HCT116 (cell line): ENCODE data around the gene MXRA8.

ENCODE experiments used
- ATF3 ChIP-seq: IDR thresholded peaks from 2 replicates; pipeline ENCODE4 v1.6.1; 2012
- CEBPB ChIP-seq: IDR thresholded peaks from 2 replicates; pipeline ENCODE4 v1.6.1; 2012; ENCODE audit warnings: low read depth
- CTCF ChIP-seq, 3 experiments: fragments of 200-600 bp in 1 of 3; sonication (generic) in 1 of 3; IDR thresholded peaks in 2 of 3; conservative IDR thresholded peaks in 1 of 3; 2 replicates each; pipeline ENCODE4 v1.5.1; 2012 to 2017; ENCODE audit warnings: low read depth in 2 of 3, low read length in 2 of 3, antibody characterized with exemption in 1 of 3, borderline replicate concordance in 1 of 3, control low read depth in 1 of 3, mild to moderate bottlenecking in 1 of 3, mixed read lengths in 1 of 3, mixed run types in 1 of 3, moderate library complexity in 1 of 3; ENCODE audit not compliant: insufficient read depth in 1 of 3
- EZH2 ChIP-seq: fragments of 200-600 bp; sonication (generic); IDR thresholded peaks from 2 replicates; pipeline ENCODE4 v1.6.1; 2017; ENCODE audit warnings: antibody characterized with exemption, mixed run types
- EZH2phosphoT487 ChIP-seq: fragments of 200-600 bp; IDR thresholded peaks from 2 replicates; pipeline ENCODE4 v1.6.1; 2018; ENCODE audit warnings: antibody characterized with exemption, borderline replicate concordance
- MAX ChIP-seq: IDR thresholded peaks from 2 replicates; pipeline ENCODE4 v1.6.1; 2012
- POLR2A ChIP-seq: IDR thresholded peaks from 2 replicates; pipeline ENCODE4 v1.7.0; 2011; ENCODE audit warnings: borderline replicate concordance; ENCODE audit not compliant: insufficient read depth, insufficient read length; ENCODE audit errors: extremely low read depth
- POLR2AphosphoS5 ChIP-seq: IDR thresholded peaks from 2 replicates; pipeline ENCODE4 v1.6.1; 2011; ENCODE audit warnings: mild to moderate bottlenecking, low read depth, low read length, moderate library complexity
- RAD21 ChIP-seq: IDR thresholded peaks from 2 replicates; pipeline ENCODE4 v1.6.1; 2012; ENCODE audit warnings: low read depth, mild to moderate bottlenecking
- REST ChIP-seq: IDR thresholded peaks from 2 replicates; pipeline ENCODE4 v1.6.1; 2012; ENCODE audit warnings: low read depth
- YY1 ChIP-seq: IDR thresholded peaks from 2 replicates; pipeline ENCODE4 v1.6.1; 2011; ENCODE audit warnings: low read length, low read depth, moderate library complexity, mild to moderate bottlenecking; ENCODE audit not compliant: insufficient replicate concordance; ENCODE audit errors: extremely low read depth

- TF ChIP-seq RAD21 (no peak), EZH2 (no peak), EZH2phosphoT487 (no peak), POLR2A (no peak), MAX (no peak), YY1 (no peak), POLR2AphosphoS5 (no peak), CTCF (IDR thresholded peaks at IDR 0.05 in 2 of 3, conservative IDR thresholded peaks at IDR 0.05 in 1 of 3; ENCODE audit: borderline replicate concordance in 1 of 3, insufficient read depth in 1 of 3, low read depth in 2 of 3, low read length in 2 of 3) (no peak), REST (no peak), ATF3 (no peak), CEBPB (no peak)
These were observed 14.4 kb downstream of the MXRA8 start for GRCh38 chr1:1343811-1344421.
